Measurements from ENCODE around the gene ATP6V0D1. TPM values are rescaled to one million over a fixed set of nuclear protein-coding genes. Genes with fewer than 3 reads are reported as not detected.

The ATP6V0D1 gene
- total RNA-seq, 4 donors from 2014 or later, result 103 to 131 (median 119) TPM

DNA sequence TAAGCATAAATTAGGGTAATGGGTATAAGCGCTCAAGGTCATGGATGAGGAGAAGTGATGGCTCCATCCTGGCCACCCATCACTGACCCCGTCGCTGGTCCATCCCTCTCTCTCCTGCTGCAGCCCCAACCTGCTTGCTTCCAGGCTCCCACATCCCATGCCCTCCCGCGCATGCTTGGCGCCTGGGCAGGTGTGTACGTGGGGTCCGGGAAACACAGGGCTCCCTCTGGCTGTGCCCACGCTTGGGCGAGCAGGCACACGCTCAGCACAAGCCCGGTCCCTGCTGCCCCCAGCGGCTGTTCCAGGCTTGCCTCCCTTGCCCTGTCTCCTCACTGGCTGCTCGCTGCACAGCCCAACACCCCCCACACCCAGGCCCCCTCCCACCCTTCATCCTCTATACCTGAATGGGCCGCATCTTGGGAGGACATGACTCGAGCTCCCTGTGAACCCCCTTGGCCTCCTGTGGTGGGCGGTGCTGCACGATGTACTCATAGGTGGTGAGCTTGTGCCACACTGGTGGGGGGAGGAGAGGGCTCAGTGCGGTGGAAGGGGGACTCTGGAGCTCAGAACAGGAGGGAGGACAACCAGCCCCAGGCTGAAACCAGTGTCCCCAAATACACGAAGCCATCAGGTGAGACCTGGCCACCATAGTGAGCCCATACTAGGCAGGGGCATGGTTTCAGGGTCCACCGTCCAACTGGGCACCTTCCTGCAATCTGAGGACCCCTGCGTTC, 83.0 kb downstream of the ATP6V0D1 start:
- TF ChIP-seq EP300 (IDR thresholded peaks at IDR 0.05) (no peak), POLR2A (IDR thresholded peaks at IDR 0.05; ENCODE audit: low read depth) (no peak), POLR2AphosphoS5 (IDR thresholded peaks at IDR 0.05) (no peak)
- TF ChIP-seq, protein P1, sequence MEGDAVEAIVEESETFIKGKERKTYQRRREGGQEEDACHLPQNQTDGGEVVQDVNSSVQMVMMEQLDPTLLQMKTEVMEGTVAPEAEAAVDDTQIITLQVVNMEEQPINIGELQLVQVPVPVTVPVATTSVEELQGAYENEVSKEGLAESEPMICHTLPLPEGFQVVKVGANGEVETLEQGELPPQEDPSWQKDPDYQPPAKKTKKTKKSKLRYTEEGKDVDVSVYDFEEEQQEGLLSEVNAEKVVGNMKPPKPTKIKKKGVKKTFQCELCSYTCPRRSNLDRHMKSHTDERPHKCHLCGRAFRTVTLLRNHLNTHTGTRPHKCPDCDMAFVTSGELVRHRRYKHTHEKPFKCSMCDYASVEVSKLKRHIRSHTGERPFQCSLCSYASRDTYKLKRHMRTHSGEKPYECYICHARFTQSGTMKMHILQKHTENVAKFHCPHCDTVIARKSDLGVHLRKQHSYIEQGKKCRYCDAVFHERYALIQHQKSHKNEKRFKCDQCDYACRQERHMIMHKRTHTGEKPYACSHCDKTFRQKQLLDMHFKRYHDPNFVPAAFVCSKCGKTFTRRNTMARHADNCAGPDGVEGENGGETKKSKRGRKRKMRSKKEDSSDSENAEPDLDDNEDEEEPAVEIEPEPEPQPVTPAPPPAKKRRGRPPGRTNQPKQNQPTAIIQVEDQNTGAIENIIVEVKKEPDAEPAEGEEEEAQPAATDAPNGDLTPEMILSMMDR (IDR thresholded peaks at IDR 0.05), result no peak
- no peak for DNase-seq (ENCODE audit: extremely low spot score)
- Histone ChIP-seq H3K4me1 (peaks cover 48 to 70% (median 64%) of the 10 kb centered on the region in 4 donors), H3K27me3 (no peaks in the 10 kb centered on the region), H3K4me3 (no peak overlapping the region), H3K27ac (replicated peaks in 1 of 4) (peak overlapping the region; percentile 11 to 81 (median 54)), H3K9me3 (no peaks in the 10 kb centered on the region), H3K36me3 (no peaks in the 10 kb centered on the region)
- WGBS, result 91% methylated on average over 18 of the region's 22 CpGs
- intact Hi-C loops (cut with DNase I), result no loop called here

DNA sequence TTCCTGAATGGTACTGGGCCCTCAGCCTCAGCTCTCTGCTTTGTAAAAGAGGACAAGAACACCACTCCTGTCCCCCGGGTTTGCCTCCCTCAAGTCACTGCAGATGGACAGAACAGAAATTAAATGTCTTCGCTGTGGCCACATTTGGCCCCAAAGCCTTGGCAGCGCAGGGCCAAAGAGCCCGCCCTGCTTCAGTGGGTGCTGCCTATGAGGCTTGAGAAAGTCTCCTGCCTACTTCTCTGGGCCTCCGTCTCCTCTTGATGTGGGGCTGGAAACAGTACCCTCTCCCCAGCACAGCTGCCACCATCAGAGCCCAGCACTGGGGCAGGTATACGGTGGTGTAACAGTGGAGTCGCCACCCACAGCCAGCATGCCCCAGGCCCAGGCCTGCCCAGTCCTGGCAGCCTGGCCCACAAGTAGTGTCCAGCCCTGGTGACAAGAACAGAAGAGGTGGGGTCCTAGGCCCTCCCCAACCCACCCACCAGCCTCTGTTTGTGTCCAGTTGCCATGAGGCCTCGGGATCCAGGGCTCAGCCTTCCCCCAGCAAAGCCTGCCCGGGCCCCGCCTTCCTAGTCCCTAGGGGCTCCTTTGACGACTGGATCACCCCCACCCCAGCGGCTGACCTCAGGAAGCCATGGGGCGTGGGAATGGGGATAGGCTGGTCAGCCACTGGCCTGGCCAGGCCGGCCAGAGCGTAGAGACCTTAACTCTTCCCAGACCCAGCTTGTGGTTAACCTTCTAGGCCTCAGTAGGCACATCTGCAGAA, 83.7 kb downstream of the ATP6V0D1 start:
- H3K36me3 ChIP-seq, result no peaks in the 10 kb centered on the region
- peak overlapping the region; percentile 80 to 88 (median 81) for H3K27ac ChIP-seq (replicated peaks in 1 of 4)
- no peaks in the 10 kb centered on the region for H3K9me3 ChIP-seq
- WGBS, result 69% methylated on average over 10 of the region's 15 CpGs
- TF ChIP-seq POLR2A (IDR thresholded peaks at IDR 0.05; ENCODE audit: low read depth) (no peak), EP300 (IDR thresholded peaks at IDR 0.05) (no peak), POLR2AphosphoS5 (IDR thresholded peaks at IDR 0.05) (no peak)
- TF ChIP-seq, protein P1 (IDR thresholded peaks at IDR 0.05), result no peak
- intact Hi-C loops (cut with DNase I), result no loop called here
- no peaks in the 10 kb centered on the region for H3K27me3 ChIP-seq
- no peak overlapping the region for H3K4me3 ChIP-seq
- no peak for DNase-seq (ENCODE audit: extremely low spot score)
- H3K4me1 ChIP-seq, result peaks cover 56 to 78% (median 72%) of the 10 kb centered on the region in 4 donors

DNA sequence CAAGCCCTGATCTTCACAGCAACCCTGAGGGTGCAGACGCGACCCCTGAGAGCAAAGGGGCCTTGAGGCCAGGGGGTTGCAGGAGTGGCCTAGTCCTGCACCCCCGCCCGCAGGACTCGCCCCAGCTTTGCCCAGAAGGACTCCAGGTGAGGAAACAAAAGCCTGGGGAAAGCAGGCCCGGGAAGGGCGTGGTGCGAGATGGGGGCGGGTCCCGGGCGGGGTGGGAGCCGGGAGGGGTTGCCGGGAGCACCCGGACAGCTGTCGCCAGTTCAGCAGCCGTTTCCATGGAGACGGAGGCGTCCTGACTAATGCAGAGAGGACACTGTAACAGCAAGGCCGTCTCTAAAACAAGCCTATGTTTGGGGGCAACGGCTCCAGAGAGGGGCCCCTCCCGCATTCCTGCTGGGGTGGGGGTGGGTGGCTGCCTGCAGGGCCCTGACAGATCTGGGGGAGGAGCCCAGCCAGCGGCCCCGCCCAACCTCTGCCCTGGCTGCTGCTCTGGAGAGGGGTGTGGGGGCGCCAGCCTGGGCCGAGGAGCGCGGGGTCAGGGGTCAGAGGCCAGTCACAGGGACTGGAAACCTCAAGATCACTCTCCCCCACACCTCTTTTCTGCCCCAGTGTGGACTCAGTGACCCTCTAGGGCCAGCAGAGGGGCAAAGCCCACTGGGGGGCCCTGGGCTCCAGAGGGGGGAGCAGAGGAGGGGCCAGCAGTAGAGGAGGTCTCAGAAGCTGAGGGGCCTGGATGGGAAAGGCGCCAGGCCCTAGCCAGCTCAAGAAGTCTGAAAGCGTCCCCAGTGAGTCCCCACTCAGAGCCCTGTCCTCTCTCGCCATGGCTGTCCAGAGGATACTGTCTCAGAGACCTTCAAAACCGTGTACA, 84.6 kb downstream of the ATP6V0D1 start:
- Histone ChIP-seq H3K4me3 (peak overlapping the region; percentile 5 to 32 (median 10)), H3K4me1 (peaks cover 64 to 86% (median 80%) of the 10 kb centered on the region in 4 donors), H3K27me3 (no peaks in the 10 kb centered on the region), H3K36me3 (no peaks in the 10 kb centered on the region), H3K27ac (replicated peaks in 1 of 4) (peak overlapping the region; percentile 80 to 88 (median 81)), H3K9me3 (no peaks in the 10 kb centered on the region)
- intact Hi-C loops (cut with DNase I), result no loop called here
- DNase-seq (ENCODE audit: extremely low spot score), result no peak
- TF ChIP-seq, protein P1 (IDR thresholded peaks at IDR 0.05), result no peak
- TF ChIP-seq POLR2AphosphoS5 (IDR thresholded peaks at IDR 0.05), result peak in 1 of 2 donors; percentile 37
- WGBS, result 12% methylated on average over 19 of the region's 31 CpGs

DNA sequence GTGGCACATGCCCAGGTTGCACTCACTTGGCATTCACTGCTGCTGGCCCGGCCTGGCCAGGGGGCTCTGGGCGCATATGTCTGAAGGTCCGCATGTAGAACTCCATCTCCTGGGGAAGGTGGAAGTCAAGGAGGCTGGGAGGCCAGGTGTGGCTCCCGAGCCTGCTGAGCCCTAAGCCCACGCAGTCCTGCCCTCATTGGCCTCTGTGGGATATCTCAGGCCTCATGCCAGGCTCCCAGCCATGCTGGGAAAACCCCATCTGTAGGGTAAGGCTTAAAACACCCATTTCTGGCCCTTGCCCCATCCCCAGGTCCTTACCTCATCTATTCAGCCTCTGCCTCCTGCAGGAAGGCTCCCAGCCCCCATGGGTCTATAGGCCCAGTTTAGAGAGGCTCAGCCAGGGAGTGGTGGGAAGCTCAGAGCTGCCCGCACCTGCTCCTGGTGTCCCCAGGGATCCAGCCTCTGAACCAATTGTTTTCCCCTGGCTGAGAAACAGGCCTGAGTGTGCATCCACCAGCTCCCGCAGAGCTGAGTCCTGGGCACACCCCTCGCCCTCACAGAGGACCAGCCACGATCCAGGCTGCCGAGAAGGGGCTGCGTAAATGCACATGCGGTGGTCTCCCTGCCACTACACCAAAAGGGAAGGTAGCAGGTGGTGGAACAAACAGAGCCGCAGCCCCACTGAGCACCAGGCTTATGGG, 85.3 kb downstream of the ATP6V0D1 start:
- 64% methylated on average over 8 of the region's 13 CpGs for WGBS
- peak overlapping the region; percentile 80 to 88 (median 81) for H3K27ac ChIP-seq (replicated peaks in 1 of 4)
- no peaks in the 10 kb centered on the region for H3K9me3 ChIP-seq
- intact Hi-C loops (cut with DNase I), result no loop called here
- peaks cover 67 to 94% (median 88%) of the 10 kb centered on the region in 4 donors for H3K4me1 ChIP-seq
- H3K27me3 ChIP-seq, result no peaks in the 10 kb centered on the region
- H3K36me3 ChIP-seq, result peaks cover 0 to 1% (median 0%) of the 10 kb centered on the region in 4 donors
- peak overlapping the region in 3 of 4 donors; percentile 9 to 32 (median 11) for H3K4me3 ChIP-seq
- TF ChIP-seq, protein P1 (IDR thresholded peaks at IDR 0.05), result no peak
- no peak for TF ChIP-seq EP300 (IDR thresholded peaks at IDR 0.05)
- TF ChIP-seq POLR2AphosphoS5 (IDR thresholded peaks at IDR 0.05), result no peak
- TF ChIP-seq POLR2A (IDR thresholded peaks at IDR 0.05; ENCODE audit: low read depth), result no peak
- no peak for DNase-seq (ENCODE audit: extremely low spot score)
